IMR-90 (cell line): Measurements from ENCODE around the gene FOXP1. TPM values are rescaled to one million over a fixed set of nuclear protein-coding genes. Genes with fewer than 3 reads are reported as not detected.

ENCODE experiments used
- ATAC-seq: fragments of 200-7000 bp; cut with Tn5 transposase; 2 replicates; pipeline ENCODE4 v1.9.1; 2020; ENCODE audit warnings: low read depth, mild to moderate bottlenecking, moderate library complexity
- BruUV-seq: library from RNA; stranded (reverse); fragments of 400-500 nt; replicated peaks from 2 replicates; lab custom pipeline; 2021; lab: Mats Ljungman, UMichigan
- CTCF ChIA-PET: fragments of 300-600 bp; formaldehyde crosslinking; extraction: SDS; loops from one replicate; lab custom pipeline; 2021; ENCODE audit warnings: antibody characterized with exemption; lab: Yijun Ruan, JAX
- POLR2A ChIA-PET: fragments of 300-600 bp; sonication (Branson Sonifier 250); formaldehyde crosslinking; loops from one replicate; lab custom pipeline; 2022; ENCODE audit warnings: antibody characterized with exemption; ENCODE audit not compliant: unreplicated experiment; lab: Charles Lee
- DNase-seq: peaks from one replicate; pipeline ENCODE4 v3.0.0; 2013
- H2AFZ ChIP-seq: replicated peaks from 2 replicates; pipeline ENCODE3; 2013; ENCODE audit warnings: low read length, mild to moderate bottlenecking; ENCODE audit not compliant: poor library complexity
- H2AK5ac ChIP-seq: 2 replicates; pipeline ENCODE4 v1.6.1; 2013; ENCODE audit warnings: low read depth, low read length, inconsistent platforms
- H2AK9ac ChIP-seq: replicated peaks from 2 replicates; pipeline ENCODE3; 2013; ENCODE audit warnings: mild to moderate bottlenecking, low read depth, low read length, moderate library complexity; ENCODE audit not compliant: poor library complexity
- H2BK120ac ChIP-seq: 2 replicates; pipeline ENCODE4 v1.6.1; 2013; ENCODE audit warnings: low read depth, low read length, inconsistent platforms
- H2BK15ac ChIP-seq: 3 replicates; pipeline ENCODE4 v1.6.1; 2013; ENCODE audit warnings: low read depth, low read length, inconsistent platforms
- H2BK20ac ChIP-seq: 2 replicates; pipeline ENCODE4 v1.6.1; 2013; ENCODE audit warnings: low read depth, mild to moderate bottlenecking, inconsistent platforms, low read length, moderate library complexity
- H2BK5ac ChIP-seq: 2 replicates; pipeline ENCODE4 v1.6.1; 2013; ENCODE audit warnings: mild to moderate bottlenecking, low read depth, low read length, inconsistent platforms; ENCODE audit not compliant: poor library complexity, severe bottlenecking
- H3K14ac ChIP-seq: replicated peaks from 2 replicates; pipeline ENCODE4 v1.6.1; 2013; ENCODE audit warnings: low read depth, low read length, inconsistent platforms
- H3K18ac ChIP-seq: 2 replicates; pipeline ENCODE4 v1.6.1; 2013; ENCODE audit warnings: low read depth, low read length, control low read depth
- H3K23ac ChIP-seq: 2 replicates; pipeline ENCODE4 v1.6.1; 2013; ENCODE audit warnings: low read depth, low read length, inconsistent platforms
- H3K27ac ChIP-seq: 2 replicates; pipeline ENCODE4 v1.5.1; 2013; ENCODE audit warnings: mild to moderate bottlenecking, control low read depth, low read length; ENCODE audit not compliant: insufficient read depth
- H3K27me3 ChIP-seq: 2 replicates; pipeline ENCODE4 v1.6.1; 2013; ENCODE audit warnings: low read length; ENCODE audit not compliant: control insufficient read depth, insufficient read depth
- H3K36me3 ChIP-seq: 2 replicates; pipeline ENCODE4 v1.6.1; 2013; ENCODE audit warnings: low read length, mixed read lengths; ENCODE audit not compliant: control insufficient read depth, insufficient read depth
- H3K4ac ChIP-seq: 2 replicates; pipeline ENCODE4 v1.6.1; 2013; ENCODE audit warnings: low read depth, low read length, inconsistent platforms
- H3K4me1 ChIP-seq: 2 replicates; pipeline ENCODE4 v1.6.1; 2013; ENCODE audit warnings: low read length, mixed read lengths; ENCODE audit not compliant: control insufficient read depth, insufficient read depth
- H3K4me2 ChIP-seq: 2 replicates; pipeline ENCODE4 v1.6.1; 2013; ENCODE audit warnings: low read depth, mild to moderate bottlenecking, control low read depth, low read length, moderate library complexity
- H3K4me3 ChIP-seq: 2 replicates; pipeline ENCODE4 v1.5.1; 2013; ENCODE audit warnings: low read depth, mild to moderate bottlenecking, control low read depth, low read length, moderate library complexity; ENCODE audit not compliant: insufficient read depth
- H3K56ac ChIP-seq: 2 replicates; pipeline ENCODE4 v1.6.1; 2013; ENCODE audit warnings: low read length, inconsistent platforms; ENCODE audit not compliant: insufficient read depth; ENCODE audit errors: extremely low read depth
- H3K79me1 ChIP-seq, 2 experiments: 2 replicates each; pipeline ENCODE4 v1.6.1; 2013; ENCODE audit warnings: low read length in 2 of 2, inconsistent platforms in 1 of 2, low read depth in 1 of 2
- H3K9ac ChIP-seq: 2 replicates; pipeline ENCODE4 v1.6.1; 2013; ENCODE audit warnings: low read depth, low read length, control low read depth
- H3K9me1 ChIP-seq: 2 replicates; pipeline ENCODE4 v1.6.1; 2013; ENCODE audit warnings: low read length, inconsistent platforms; ENCODE audit not compliant: insufficient read depth
- H3K9me3 ChIP-seq: 2 replicates; pipeline ENCODE4 v1.6.1; 2013; ENCODE audit warnings: low read length; ENCODE audit not compliant: control insufficient read depth, insufficient read depth
- H4K20me1 ChIP-seq: 2 replicates; pipeline ENCODE4 v1.6.1; 2013; ENCODE audit warnings: low read length, inconsistent platforms; ENCODE audit not compliant: insufficient read depth
- H4K5ac ChIP-seq: 2 replicates; pipeline ENCODE4 v1.6.1; 2013; ENCODE audit warnings: mild to moderate bottlenecking, low read depth, low read length, control low read depth
- H4K8ac ChIP-seq, 2 experiments: 2 replicates each; pipeline ENCODE4 v1.6.1; 2013; ENCODE audit warnings: low read depth in 2 of 2, low read length in 2 of 2, control low read depth in 1 of 2, inconsistent platforms in 1 of 2
- H4K91ac ChIP-seq: 2 replicates; pipeline ENCODE4 v1.6.1; 2013; ENCODE audit warnings: low read depth, low read length, inconsistent platforms; ENCODE audit not compliant: insufficient read depth
- BHLHE40 ChIP-seq: fragments of 150-350 bp; IDR thresholded peaks from 2 replicates; pipeline ENCODE4 v1.6.1; 2016; ENCODE audit warnings: mild to moderate bottlenecking, low read depth, low read length
- CEBPB ChIP-seq: IDR thresholded peaks from 2 replicates; pipeline ENCODE4 v1.6.1; 2012; ENCODE audit warnings: low read depth, low read length, improper control_type of control experiment
- CHD1 ChIP-seq: IDR thresholded peaks from 2 replicates; pipeline ENCODE4 v1.6.1; 2012; ENCODE audit warnings: low read depth, low read length, improper control_type of control experiment
- FOS ChIP-seq: fragments of 150-350 bp; IDR thresholded peaks from 2 replicates; pipeline ENCODE4 v1.6.1; 2016; ENCODE audit warnings: low read depth, low read length
- MAFK ChIP-seq: IDR thresholded peaks from 2 replicates; pipeline ENCODE4 v1.6.1; 2012; ENCODE audit warnings: low read depth, low read length, improper control_type of control experiment
- MAZ ChIP-seq: IDR thresholded peaks from 2 replicates; pipeline ENCODE4 v1.6.1; 2012; ENCODE audit warnings: low read depth, mild to moderate bottlenecking, low read length, improper control_type of control experiment, moderate library complexity, borderline replicate concordance
- MXI1 ChIP-seq: IDR thresholded peaks from 2 replicates; pipeline ENCODE4 v1.6.1; 2012; ENCODE audit warnings: low read depth, mild to moderate bottlenecking, low read length, moderate library complexity, borderline replicate concordance
- NFE2L2 ChIP-seq: fragments of 150-350 bp; IDR thresholded peaks from 2 replicates; pipeline ENCODE4 v1.6.1; 2016; ENCODE audit warnings: low read depth, mild to moderate bottlenecking, low read length
- POLR2A ChIP-seq: IDR thresholded peaks from 2 replicates; pipeline ENCODE4 v1.6.1; 2012; ENCODE audit warnings: mild to moderate bottlenecking, low read depth, low read length
- RAD21 ChIP-seq: IDR thresholded peaks from 2 replicates; pipeline ENCODE4 v1.6.1; 2012; ENCODE audit warnings: low read length, improper control_type of control experiment
- RCOR1 ChIP-seq: IDR thresholded peaks from 2 replicates; pipeline ENCODE4 v1.6.1; 2012; ENCODE audit warnings: mild to moderate bottlenecking, low read length, improper control_type of control experiment; ENCODE audit not compliant: insufficient replicate concordance
- RFX5 ChIP-seq: IDR thresholded peaks from 2 replicates; pipeline ENCODE4 v1.8.0; 2012; ENCODE audit warnings: low read depth, mild to moderate bottlenecking, low read length, moderate library complexity
- SMC3 ChIP-seq: fragments of 150-350 bp; IDR thresholded peaks from 2 replicates; pipeline ENCODE4 v1.6.1; 2016; ENCODE audit warnings: low read depth, mild to moderate bottlenecking, antibody characterized with exemption, low read length, moderate library complexity
- USF2 ChIP-seq: fragments of 150-350 bp; IDR thresholded peaks from 2 replicates; pipeline ENCODE4 v1.6.1; 2017; ENCODE audit warnings: mild to moderate bottlenecking, antibody characterized with exemption, low read length, low read depth
- WGBS, 2 experiments: methylation state at CpG; one replicate each; pipeline versions ENCODE4 v1.1.5 to v1.1.7; 2013; ENCODE audit warnings: missing lambda C conversion rate in 2 of 2; ENCODE audit not compliant: insufficient read length in 1 of 2; ENCODE audit errors: extremely low coverage in 2 of 2; 5-methylcytosine and 5-hydroxymethylcytosine counted together
- dilution Hi-C: fragments of 300-500 bp; cut with HindIII; formaldehyde crosslinking; loops from one replicate; pipeline ENCODE4 v1.14.3; 2018; ENCODE audit warnings: low sequenced_read_pairs; ENCODE audit not compliant: unreplicated experiment
- in situ Hi-C: fragments of 300-500 bp; cut with MboI; formaldehyde crosslinking; loops from 3 replicates; pipeline ENCODE4 v1.14.3; 2019; ENCODE audit warnings: low sequenced_read_pairs, inconsistent platforms, mixed read lengths
- intact Hi-C: fragments of 100-400 bp; cut with micrococcal nuclease; formaldehyde crosslinking; loops from 2 replicates; pipeline ENCODE4 v1.10.0; 2022
- polyA plus RNA-seq, 3 experiments: library from polyadenylated mRNA; depleted of rRNA; stranded (reverse); fragments of >200 nt; gene quantifications; 2 replicates each; pipeline ENCODE4 v1.2.3, GENCODE V29; 2012; ENCODE audit warnings: low replicate concordance in 1 of 3
- total RNA-seq: library from RNA; depleted of rRNA; stranded (reverse); fragments of >200 nt; gene quantifications from 2 replicates; pipeline ENCODE4 v1.2.3, GENCODE V29; 2012
- TF ChIP-seq, protein P1 (sequence below): fragments of 150-350 bp; IDR thresholded peaks from 2 replicates; pipeline ENCODE4 v1.6.1; 2016; ENCODE audit warnings: low read depth, mild to moderate bottlenecking, low read length, moderate library complexity, borderline replicate concordance
- TF ChIP-seq, protein P2 (sequence below): conservative IDR thresholded peaks from 2 replicates; pipeline ENCODE4 v1.5.1; 2012; ENCODE audit warnings: mild to moderate bottlenecking, low read depth, low read length, improper control_type of control experiment

The FOXP1 gene
- total and polyA plus RNA-seq, 2 of the 4 experiments (the other 2 are of a cell fraction) = 37.0 to 132 TPM

DNA sequence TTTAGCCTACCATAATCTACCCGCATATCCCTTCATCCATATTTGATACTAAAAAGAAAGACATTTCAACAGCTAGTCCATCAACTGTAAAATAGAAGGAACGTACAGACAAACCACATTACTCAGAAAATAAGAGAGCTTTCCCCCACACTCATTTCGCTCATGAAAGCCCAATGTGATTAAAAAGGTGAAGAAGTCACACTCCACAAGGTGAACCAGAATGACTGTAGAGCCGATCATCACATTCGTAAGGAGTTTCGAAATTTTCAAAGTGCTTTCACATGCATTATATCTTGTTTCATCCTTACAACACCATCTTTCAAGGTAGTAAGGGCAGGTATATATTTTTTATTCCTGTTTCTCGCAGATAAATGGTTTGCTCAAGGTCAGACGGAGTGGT is 225.3 kb downstream of the FOXP1 start:
- POLR2A ChIA-PET = interaction anchor here (0.6 kb wide), 1 partner anchor 39 kb away, joined by 4 read pairs; no protein-coding TSS in a partner anchor
- Histone ChIP-seq H3K4me2 (no peak overlapping the region), H3K9me1 (peaks cover 7% of the 10 kb centered on the region; the same call in 1 of the 2 replicates), H3K14ac (no peak overlapping the region), H3K4me1 (no peaks in the 10 kb centered on the region), H2BK120ac (no peak overlapping the region), H3K56ac (no peak overlapping the region), H3K9ac (no peak overlapping the region), H3K27me3 (no peaks in the 10 kb centered on the region), H4K8ac (no peak overlapping the region), H3K79me1 (peaks cover 3 to 13% of the 10 kb centered on the region in 2 experiments; a peak in 2 of 4 replicates), H3K27ac (no peak overlapping the region), H4K20me1 (no peaks in the 10 kb centered on the region), H4K91ac (no peak overlapping the region), H2BK5ac (no peak overlapping the region), H2AK5ac (no peak overlapping the region), H2BK20ac (no peak overlapping the region), H2AFZ (no peak overlapping the region), H3K4ac (no peak overlapping the region), H3K36me3 (no peaks in the 10 kb centered on the region), H3K23ac (no peak overlapping the region), H2AK9ac (no peak overlapping the region), H3K18ac (no peak overlapping the region), H3K4me3 (no peak overlapping the region), H4K5ac (no peak overlapping the region), H3K9me3 (no peaks in the 10 kb centered on the region), H2BK15ac (no peak overlapping the region)
- BruUV-seq = no TSS peak
- DNase-seq (no peak), ATAC-seq (no peak)
- intact Hi-C loops = no loop called here
- in situ Hi-C loops = no loop called here
- dilution Hi-C loops = no loop called here
- TF ChIP-seq, protein P1, sequence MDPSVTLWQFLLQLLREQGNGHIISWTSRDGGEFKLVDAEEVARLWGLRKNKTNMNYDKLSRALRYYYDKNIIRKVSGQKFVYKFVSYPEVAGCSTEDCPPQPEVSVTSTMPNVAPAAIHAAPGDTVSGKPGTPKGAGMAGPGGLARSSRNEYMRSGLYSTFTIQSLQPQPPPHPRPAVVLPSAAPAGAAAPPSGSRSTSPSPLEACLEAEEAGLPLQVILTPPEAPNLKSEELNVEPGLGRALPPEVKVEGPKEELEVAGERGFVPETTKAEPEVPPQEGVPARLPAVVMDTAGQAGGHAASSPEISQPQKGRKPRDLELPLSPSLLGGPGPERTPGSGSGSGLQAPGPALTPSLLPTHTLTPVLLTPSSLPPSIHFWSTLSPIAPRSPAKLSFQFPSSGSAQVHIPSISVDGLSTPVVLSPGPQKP = no peak
- no peak for TF ChIP-seq CEBPB
- TF ChIP-seq POLR2A = no peak
- no peak for TF ChIP-seq MAFK
- no peak for TF ChIP-seq NFE2L2
- no peak for TF ChIP-seq USF2
- TF ChIP-seq RFX5 = no peak
- TF ChIP-seq MXI1 = no peak
- no peak for TF ChIP-seq RAD21
- TF ChIP-seq SMC3 = no peak
- TF ChIP-seq BHLHE40 = no peak
- TF ChIP-seq MAZ = no peak
- no peak for TF ChIP-seq CHD1
- no peak for TF ChIP-seq RCOR1
- TF ChIP-seq, protein P2, sequence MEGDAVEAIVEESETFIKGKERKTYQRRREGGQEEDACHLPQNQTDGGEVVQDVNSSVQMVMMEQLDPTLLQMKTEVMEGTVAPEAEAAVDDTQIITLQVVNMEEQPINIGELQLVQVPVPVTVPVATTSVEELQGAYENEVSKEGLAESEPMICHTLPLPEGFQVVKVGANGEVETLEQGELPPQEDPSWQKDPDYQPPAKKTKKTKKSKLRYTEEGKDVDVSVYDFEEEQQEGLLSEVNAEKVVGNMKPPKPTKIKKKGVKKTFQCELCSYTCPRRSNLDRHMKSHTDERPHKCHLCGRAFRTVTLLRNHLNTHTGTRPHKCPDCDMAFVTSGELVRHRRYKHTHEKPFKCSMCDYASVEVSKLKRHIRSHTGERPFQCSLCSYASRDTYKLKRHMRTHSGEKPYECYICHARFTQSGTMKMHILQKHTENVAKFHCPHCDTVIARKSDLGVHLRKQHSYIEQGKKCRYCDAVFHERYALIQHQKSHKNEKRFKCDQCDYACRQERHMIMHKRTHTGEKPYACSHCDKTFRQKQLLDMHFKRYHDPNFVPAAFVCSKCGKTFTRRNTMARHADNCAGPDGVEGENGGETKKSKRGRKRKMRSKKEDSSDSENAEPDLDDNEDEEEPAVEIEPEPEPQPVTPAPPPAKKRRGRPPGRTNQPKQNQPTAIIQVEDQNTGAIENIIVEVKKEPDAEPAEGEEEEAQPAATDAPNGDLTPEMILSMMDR = no peak
- no peak for TF ChIP-seq FOS
- 100% methylated on average over 1 of the region's 8 CpGs; no CpG with 5 or more reads in 1 of the 2 experiments for WGBS, 2 experiments
- CTCF ChIA-PET = no interaction called here
